HCT116 (cell line): ENCODE results near the gene COPG2. TPM values are rescaled to one million over a fixed set of nuclear protein-coding genes. Genes with fewer than 3 reads are reported as not detected.

Experiments used
- ATAC-seq: fragments of 200-7000 bp; cut with Tn5 transposase; 2 replicates; pipeline ENCODE4 v1.9.1; 2020; ENCODE audit warnings: mild to moderate bottlenecking, moderate library complexity
- BruUV-seq: library from RNA; stranded (reverse); fragments of 400-500 nt; replicated peaks from 2 replicates; lab custom pipeline; 2021; lab: Mats Ljungman, UMichigan
- CTCF ChIA-PET: fragments of 300-600 bp; sonication (Branson Sonifier 250); formaldehyde crosslinking; loops from one replicate; lab custom pipeline; 2021; ENCODE audit warnings: antibody characterized with exemption; lab: Charles Lee
- POLR2A ChIA-PET: fragments of 300-600, 350-600 bp; sonication (Branson Sonifier 250); formaldehyde crosslinking; loops from one replicate; lab custom pipeline; 2021; ENCODE audit warnings: antibody characterized with exemption; lab: Charles Lee
- RAD21 ChIA-PET, 2 experiments: fragments of 300-600 bp; sonication (Branson Sonifier 250); formaldehyde crosslinking; loops; one replicate each; lab custom pipeline; 2023; ENCODE audit warnings: low total read pairs in 2 of 2; ENCODE audit not compliant: uncharacterized antibody in 2 of 2, unreplicated experiment in 2 of 2, low non-redundant PET in 1 of 2; lab: Charles Lee
- DNase-seq: peaks from one replicate; pipeline ENCODE4 v3.0.0-alpha.2; 2010; ENCODE audit warnings: low read depth, low spot score
- H2AFZ ChIP-seq: fragments of 200-600 bp; shearing (Covaris generic), sonication (generic); 2 replicates; pipeline ENCODE4 v1.6.1; 2017; ENCODE audit warnings: low read depth, mixed run types, mixed read lengths, antibody characterized with exemption, low read length; ENCODE audit not compliant: poor library complexity, severe bottlenecking
- H3K27ac ChIP-seq: 2 replicates; pipeline ENCODE4 v1.5.1; 2012; ENCODE audit warnings: low read depth, low read length
- H3K27me3 ChIP-seq: fragments of 200-600 bp; sonication (generic); 2 replicates; pipeline ENCODE4 v1.6.1; 2016; ENCODE audit warnings: mixed run types, low read length, mixed read lengths; ENCODE audit not compliant: insufficient read depth
- H3K36me3 ChIP-seq, 2 experiments: fragments of 200-500 bp in 1 of 2; fragments of 200-600 bp in 1 of 2; sonication (Bioruptor generic) in 1 of 2; sonication (generic) in 1 of 2; 2 replicates each; pipeline versions ENCODE4 v1.5.1 to v1.6.1; 2014 to 2016; ENCODE audit warnings: low read length in 2 of 2, inconsistent platforms in 1 of 2, mixed read lengths in 1 of 2, mixed run types in 1 of 2; ENCODE audit not compliant: insufficient read depth in 2 of 2, control insufficient read depth in 1 of 2
- H3K4me1 ChIP-seq, 2 experiments: fragments of 200-600 bp in 1 of 2; sonication (generic) in 1 of 2; 2 replicates each; pipeline versions ENCODE4 v1.5.1 to v1.6.1; 2012 to 2017; ENCODE audit warnings: low read length in 2 of 2, inconsistent platforms in 1 of 2, mild to moderate bottlenecking in 1 of 2, mixed read lengths in 1 of 2, mixed run types in 1 of 2, moderate library complexity in 1 of 2; ENCODE audit not compliant: insufficient read depth in 2 of 2, control insufficient read depth in 1 of 2
- H3K4me2 ChIP-seq: fragments of 200-600 bp; sonication (generic); 2 replicates; pipeline ENCODE4 v1.6.1; 2017; ENCODE audit warnings: mixed run types, low read length, mixed read lengths
- H3K4me3 ChIP-seq, 2 experiments: fragments of 200-600 bp in 1 of 2; sonication (generic) in 1 of 2; replicated peaks in 1 of 2; 2 replicates each; pipeline ENCODE4 v1.5.1; 2011 to 2016; ENCODE audit warnings: low read length in 2 of 2, control low read depth in 1 of 2, low read depth in 1 of 2, mild to moderate bottlenecking in 1 of 2, mixed read lengths in 1 of 2, mixed run types in 1 of 2
- H3K79me2 ChIP-seq: fragments of 200-600 bp; sonication (generic); 2 replicates; pipeline ENCODE4 v1.6.1; 2017; ENCODE audit warnings: mild to moderate bottlenecking, mixed run types, low read length, moderate library complexity, mixed read lengths; ENCODE audit not compliant: insufficient read depth
- H3K9ac ChIP-seq: fragments of 200-600 bp; sonication (generic); 2 replicates; pipeline ENCODE4 v1.6.1; 2016; ENCODE audit warnings: low read length, mixed read lengths
- H3K9me2 ChIP-seq: fragments of 200-600 bp; sonication (generic), shearing (Covaris generic); 2 replicates; pipeline ENCODE4 v1.6.1; 2017; ENCODE audit warnings: mixed run types, mild to moderate bottlenecking, moderate library complexity; ENCODE audit not compliant: insufficient read depth
- H3K9me3 ChIP-seq, 2 experiments: fragments of 200-500 bp in 1 of 2; fragments of 200-600 bp in 1 of 2; sonication (Bioruptor generic) in 1 of 2; sonication (generic) in 1 of 2; 2 replicates each; pipeline ENCODE4 v1.6.1; 2014 to 2017; ENCODE audit warnings: low read length in 2 of 2, mixed read lengths in 2 of 2, inconsistent platforms in 1 of 2, low read depth in 1 of 2, mild to moderate bottlenecking in 1 of 2, mixed run types in 1 of 2, moderate library complexity in 1 of 2; ENCODE audit not compliant: control insufficient read depth in 1 of 2, insufficient read depth in 1 of 2
- H4K20me1 ChIP-seq: fragments of 200-600 bp; sonication (generic), shearing (Covaris generic); 2 replicates; pipeline ENCODE4 v1.6.1; 2017; ENCODE audit warnings: mixed run types, mild to moderate bottlenecking, moderate library complexity; ENCODE audit not compliant: insufficient read depth
- ATF3 ChIP-seq: IDR thresholded peaks from 2 replicates; pipeline ENCODE4 v1.6.1; 2012
- CBX3 ChIP-seq: IDR thresholded peaks from 2 replicates; pipeline ENCODE4 v1.6.1; 2012; ENCODE audit warnings: low read depth
- CEBPB ChIP-seq: IDR thresholded peaks from 2 replicates; pipeline ENCODE4 v1.6.1; 2012; ENCODE audit warnings: low read depth
- EGR1 ChIP-seq: IDR thresholded peaks from 2 replicates; pipeline ENCODE4 v1.6.1; 2012; ENCODE audit warnings: low read depth
- ELF1 ChIP-seq: IDR thresholded peaks from 2 replicates; pipeline ENCODE4 v1.6.1; 2012; ENCODE audit warnings: low read depth, borderline replicate concordance
- REST ChIP-seq: IDR thresholded peaks from 2 replicates; pipeline ENCODE4 v1.6.1; 2012; ENCODE audit warnings: low read depth
- SIN3A ChIP-seq: IDR thresholded peaks from 2 replicates; pipeline ENCODE4 v1.6.1; 2012; ENCODE audit warnings: low read depth
- SP1 ChIP-seq: IDR thresholded peaks from 2 replicates; pipeline ENCODE4 v1.6.1; 2012; ENCODE audit warnings: low read depth
- TCF7L2 ChIP-seq: IDR thresholded peaks from 2 replicates; pipeline ENCODE4 v1.7.0; 2011; ENCODE audit warnings: borderline replicate concordance, inconsistent platforms; ENCODE audit not compliant: insufficient read depth, insufficient read length; ENCODE audit errors: extremely low read depth
- YY1 ChIP-seq: IDR thresholded peaks from 2 replicates; pipeline ENCODE4 v1.6.1; 2011; ENCODE audit warnings: low read length, low read depth, moderate library complexity, mild to moderate bottlenecking; ENCODE audit not compliant: insufficient replicate concordance; ENCODE audit errors: extremely low read depth
- intact Hi-C: fragments of 100-400 bp; cut with micrococcal nuclease; formaldehyde crosslinking; loops from 2 replicates; pipeline ENCODE4 v1.10.0; 2022
- total RNA-seq: library from RNA; stranded (reverse); gene quantifications from one replicate; pipeline ENCODE4 v1.2.1, GENCODE V29; 2021; ENCODE audit not compliant: unreplicated experiment

Gene COPG2
- total RNA-seq, 1 experiment from 2014 or later = 31.0 TPM

- Histone ChIP-seq H3K36me3 (no peaks in the 10 kb centered on the region), H3K4me3 (no peak overlapping the region), H3K27me3 (no peaks in the 10 kb centered on the region), H3K9me3 (no peaks in the 10 kb centered on the region), H3K9me2 (no peaks in the 10 kb centered on the region), H3K4me1 (no peaks in the 10 kb centered on the region), H3K4me2 (no peak overlapping the region), H3K27ac (no peak overlapping the region), H3K79me2 (no peaks in the 10 kb centered on the region), H3K9ac (no peak overlapping the region), H4K20me1 (no peaks in the 10 kb centered on the region), H2AFZ (no peak overlapping the region)
- POLR2A ChIA-PET = no interaction called here
- TF ChIP-seq ELF1 (no peak), YY1 (no peak), EGR1 (no peak), TCF7L2 (no peak), ATF3 (no peak), REST (no peak), SIN3A (no peak), SP1 (no peak), CEBPB (no peak), CBX3 (no peak)
- intact Hi-C loops = no loop called here
- ATAC-seq = no peak
- no TSS peak for BruUV-seq
- RAD21 ChIA-PET = no interaction called here
- CTCF ChIA-PET = interaction anchor here (0.6 kb wide), 1 partner anchor 9 kb away, joined by 3 read pairs; no protein-coding TSS in a partner anchor
- no peak for DNase-seq
Observed at GRCh38 chr7:130475776-130476175, 192.8 kb downstream of the COPG2 start.
